Ecto neural progenitor cell (in vitro differentiated cells): ENCODE measurements around the gene CLBA1.
"Not testable (repeated sequence)": the region's sequence is repeated elsewhere in the genome, so short reads cannot be mapped to it uniquely, and the experiment has no call there.

ENCODE experiments used
- DNase-seq: peaks from one replicate; pipeline ENCODE4 v3.0.0-alpha.2; 2018; ENCODE audit warnings: low spot score

Gene CLBA1

GRCh38 chr14:105023144-105023543, 37.6 kb downstream of the CLBA1 start:
- DNase-seq, result no peak

- DNase-seq, result no peak
Observed at GRCh38 chr14:105023791-105024480, 38.3 kb downstream of the CLBA1 start.

GRCh38 chr14:105025429-105025828, 39.8 kb downstream of the CLBA1 start:
- no peak for DNase-seq

- DNase-seq, result no peak
Observed at GRCh38 chr14:105026033-105026785, 40.6 kb downstream of the CLBA1 start.

GRCh38 chr14:105026802-105027563, 41.4 kb downstream of the CLBA1 start:
- DNase-seq, result no peak

GRCh38 chr14:105027718-105028117, 42.1 kb downstream of the CLBA1 start:
- not testable (repeated sequence) for DNase-seq

GRCh38 chr14:105028251-105028927, 42.8 kb downstream of the CLBA1 start:
- DNase-seq, result no peak

- no peak for DNase-seq
Observed at GRCh38 chr14:105029402-105029801, 43.8 kb downstream of the CLBA1 start.

- no peak for DNase-seq
Observed at GRCh38 chr14:105030194-105030593, 44.6 kb downstream of the CLBA1 start.

GRCh38 chr14:105030836-105031396, 45.3 kb downstream of the CLBA1 start:
- no peak for DNase-seq

GRCh38 chr14:105032451-105032901, 46.9 kb downstream of the CLBA1 start:
- DNase-seq, result not testable (repeated sequence)

- DNase-seq, result not testable (repeated sequence)
Observed at GRCh38 chr14:105033412-105033900, 47.9 kb downstream of the CLBA1 start.

- no peak for DNase-seq
Observed at GRCh38 chr14:105034315-105035039, 48.9 kb downstream of the CLBA1 start.

- not testable (repeated sequence) for DNase-seq
Observed at GRCh38 chr14:105035616-105036015, 50.0 kb downstream of the CLBA1 start.

- no peak for DNase-seq
Observed at GRCh38 chr14:105039458-105040205, 54.0 kb downstream of the CLBA1 start.

GRCh38 chr14:105041841-105042765, 56.5 kb downstream of the CLBA1 start:
- no peak for DNase-seq

- DNase-seq, result no peak
Observed at GRCh38 chr14:105042813-105043212, 57.2 kb downstream of the CLBA1 start.

GRCh38 chr14:105043641-105044040, 58.1 kb downstream of the CLBA1 start:
- DNase-seq, result no peak
